Cardiac septum (tissue), 1 donor: Measurements from ENCODE around the gene DMRT1. TPM values are rescaled to one million over a fixed set of nuclear protein-coding genes. Genes with fewer than 3 reads are reported as not detected.
"Not testable (repeated sequence)": the region's sequence is repeated elsewhere in the genome, so short reads cannot be mapped to it uniquely, and the experiment has no call there.

Experiments
- DNase-seq: peaks from one replicate; pipeline ENCODE4 v3.0.0-alpha.2; 2020; ENCODE audit warnings: low spot score
- intact Hi-C: fragments of 100-400 bp; cut with DNase I; formaldehyde crosslinking; loops from one replicate; pipeline ENCODE4 v1.14.0; 2022
- total RNA-seq: library from RNA; stranded (reverse); fragmentation: NEBNext Ultra II Directional; extraction: Animal tissue kit (Norgen Biotek cat#: 25700); gene quantifications from one replicate; pipeline ENCODE4 v1.2.1, GENCODE V29; 2021
- donor health status: DM: no; HTN: no; CAD: no.

Gene DMRT1
- total RNA-seq, 1 donor from 2014 or later = not detected

DNA sequence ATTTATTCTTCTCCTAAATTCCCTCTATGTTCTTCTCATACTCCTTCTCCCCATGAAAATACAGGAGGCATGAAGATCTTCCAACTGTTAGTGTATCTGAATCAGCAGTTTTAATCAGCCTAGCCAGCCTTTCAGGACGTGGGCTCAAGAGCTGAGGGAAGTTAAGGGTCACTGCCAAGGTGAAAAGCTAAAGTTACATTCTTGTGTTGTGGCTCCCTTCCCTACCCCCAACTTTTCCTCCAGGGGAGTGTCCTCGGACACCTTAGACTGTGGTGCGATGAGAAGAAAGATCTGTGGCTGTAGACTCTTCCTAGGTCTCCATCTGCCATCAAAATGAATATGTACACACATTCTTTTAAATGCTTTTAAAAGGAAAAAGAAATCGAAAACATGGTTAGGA lies 139.1 kb downstream of the DMRT1 start:
- DNase-seq = no peak
- intact Hi-C loops = no loop called here

DNA sequence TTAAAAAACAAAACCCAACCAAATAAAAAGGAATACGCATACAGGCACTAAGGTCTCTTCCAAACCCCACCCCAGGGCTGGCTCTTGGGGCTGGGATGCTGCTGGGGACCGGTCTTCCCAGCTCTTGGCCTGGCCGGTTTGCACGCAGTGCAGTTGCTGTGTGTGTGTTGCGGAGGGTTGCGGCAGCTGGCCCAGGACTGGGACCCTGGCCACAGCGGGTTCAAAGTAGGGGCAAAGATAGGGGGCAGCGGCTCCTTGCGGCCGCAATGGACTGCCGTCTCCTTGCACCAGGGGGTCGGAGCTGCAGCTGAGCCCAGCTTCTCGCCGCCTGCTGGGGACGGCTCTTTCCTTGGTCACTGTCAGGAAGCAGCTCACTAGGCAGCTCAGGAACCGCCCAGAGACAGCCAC lies 140.0 kb downstream of the DMRT1 start:
- no peak for DNase-seq
- intact Hi-C loops = no loop called here

- no peak for DNase-seq
- intact Hi-C loops = no loop called here
These were observed 141.1 kb downstream of the DMRT1 start for GRCh38 chr9:982394-983230.

- no peak for DNase-seq
- intact Hi-C loops = no loop called here
These were observed 152.5 kb downstream of the DMRT1 start for GRCh38 chr9:994005-994404.

GRCh38 chr9:995192-995591 lies 153.7 kb downstream of the DMRT1 start:
- intact Hi-C loops = no loop called here

GRCh38 chr9:995781-996180 lies 154.3 kb downstream of the DMRT1 start:
- intact Hi-C loops = no loop called here
- DNase-seq = no peak

More at GRCh38 chr9:995192-995591, 153.7 kb downstream of the DMRT1 start:
- DNase-seq = no peak

- intact Hi-C loops = not testable (repeated sequence)
These were observed 157.0 kb downstream of the DMRT1 start for GRCh38 chr9:998299-999110.

GRCh38 chr9:1001838-1002237 lies 160.3 kb downstream of the DMRT1 start:
- no peak for DNase-seq
- intact Hi-C loops = loop anchor here (10.0 kb wide), 2 partner anchors 617 to 657 kb away; no protein-coding TSS in a partner anchor

More at GRCh38 chr9:998299-999110, 157.0 kb downstream of the DMRT1 start:
- DNase-seq = not testable (repeated sequence)

DNA sequence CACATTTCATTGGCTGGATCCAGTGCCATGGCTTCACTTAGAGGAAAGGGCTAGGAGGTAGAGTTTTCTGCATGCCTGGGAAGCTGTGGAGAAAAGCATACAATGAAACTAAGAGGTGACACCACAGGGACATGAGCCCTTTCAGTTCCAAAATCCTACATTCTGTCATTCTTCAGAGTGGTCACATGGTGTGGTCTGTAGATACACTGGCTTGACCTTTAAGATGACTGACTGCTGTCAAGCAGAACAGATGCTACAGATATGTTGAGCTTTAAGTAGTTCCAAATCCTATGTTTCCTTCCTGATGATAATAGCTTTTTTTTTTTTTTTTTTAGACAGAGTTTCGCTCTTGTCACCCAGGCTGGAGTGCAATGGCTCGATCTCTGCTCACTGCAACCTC lies 161.2 kb downstream of the DMRT1 start:
- no peak for DNase-seq

DNA sequence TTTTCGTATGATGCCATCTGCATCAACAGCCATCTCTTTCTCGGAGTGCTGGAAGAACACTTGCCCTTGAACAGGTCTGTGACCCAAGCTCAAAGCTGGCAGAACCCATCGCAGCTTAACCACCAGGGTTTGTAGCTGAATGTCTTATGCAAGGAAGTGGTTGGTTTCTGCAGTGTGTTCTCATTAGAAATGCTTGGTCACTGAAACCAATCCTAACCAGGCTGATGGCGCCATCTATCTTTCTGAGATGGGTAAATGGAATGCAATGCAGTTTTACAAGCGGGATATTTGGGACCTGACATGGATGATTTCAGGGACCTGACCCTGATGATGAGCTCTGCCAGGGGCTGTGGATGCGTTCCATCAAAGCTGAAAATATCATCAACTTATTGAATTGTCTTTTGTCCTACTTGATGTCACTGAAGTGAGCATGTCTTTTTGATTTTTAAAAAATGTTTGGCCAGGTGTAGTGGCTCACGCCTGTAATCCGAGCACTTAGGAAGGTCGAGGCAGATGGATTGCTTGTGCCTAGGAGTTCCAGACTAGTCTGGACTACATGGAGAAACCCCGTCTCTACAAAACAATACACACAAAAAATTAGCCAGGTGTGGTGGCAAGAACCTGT lies 163.7 kb downstream of the DMRT1 start:
- intact Hi-C loops = loop anchor here (5.0 to 10.0 kb wide), 3 partner anchors 113 to 660 kb away; no protein-coding TSS in a partner anchor
- DNase-seq = no peak

More for the DNA sequence above, 161.2 kb downstream of the DMRT1 start:
- intact Hi-C loops = loop anchor here (10.0 kb wide), 2 partner anchors 618 to 658 kb away; no protein-coding TSS in a partner anchor

GRCh38 chr9:1007312-1007711 lies 165.8 kb downstream of the DMRT1 start:
- intact Hi-C loops = loop anchor here (5.0 to 10.0 kb wide), 3 partner anchors 115 to 663 kb away; no protein-coding TSS in a partner anchor
- DNase-seq = no peak

GRCh38 chr9:1008216-1008615 lies 166.7 kb downstream of the DMRT1 start:
- intact Hi-C loops = loop anchor here (5.0 to 10.0 kb wide), 3 partner anchors 116 to 663 kb away; no protein-coding TSS in a partner anchor
- DNase-seq = no peak

GRCh38 chr9:1009101-1009707 lies 167.7 kb downstream of the DMRT1 start:
- intact Hi-C loops = loop anchor here (5.0 to 10.0 kb wide), 3 partner anchors 117 to 664 kb away; no protein-coding TSS in a partner anchor
- peak; percentile 79 for DNase-seq

DNA sequence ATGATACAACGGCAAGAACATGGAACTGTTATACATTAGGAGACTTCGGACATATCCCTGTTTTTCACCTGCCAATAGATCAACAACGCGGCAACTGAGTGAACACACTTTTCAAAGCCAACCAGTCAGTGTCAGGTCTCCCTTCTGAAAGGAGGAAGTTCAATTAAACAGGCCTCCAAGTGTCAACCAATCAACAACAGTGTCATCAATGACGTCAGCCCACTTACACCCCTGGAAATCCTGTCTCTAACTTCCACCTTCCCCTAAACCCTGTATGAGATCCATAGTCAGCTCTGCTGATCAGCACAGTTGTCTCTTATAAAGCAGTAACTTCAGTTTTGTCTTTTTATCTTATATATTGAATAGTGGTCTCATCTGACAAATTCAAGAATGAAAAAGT lies 171.5 kb downstream of the DMRT1 start:
- no peak for DNase-seq
- intact Hi-C loops = no loop called here

DNA sequence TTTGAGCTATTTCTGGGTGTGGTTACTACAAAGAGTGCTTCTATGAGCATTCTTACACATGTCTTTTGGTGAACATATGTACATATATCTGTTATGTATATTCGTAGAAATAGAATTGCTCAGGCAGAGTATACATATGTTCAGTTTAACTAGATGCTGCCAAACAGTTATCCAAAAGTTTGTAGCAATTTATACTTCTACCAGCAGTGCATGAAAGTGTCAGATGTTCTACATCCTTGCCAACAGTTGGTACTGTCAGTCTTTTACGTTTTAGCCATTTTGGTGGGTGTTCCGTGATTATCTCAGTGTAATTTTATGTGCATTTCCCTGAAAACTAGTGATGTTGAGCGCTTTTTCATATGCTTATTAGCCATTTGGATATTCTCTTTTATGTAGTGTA lies 172.7 kb downstream of the DMRT1 start:
- DNase-seq = no peak
- intact Hi-C loops = no loop called here

- no peak for DNase-seq
- intact Hi-C loops = no loop called here
These were observed 173.1 kb downstream of the DMRT1 start for GRCh38 chr9:1014640-1015039.

DNA sequence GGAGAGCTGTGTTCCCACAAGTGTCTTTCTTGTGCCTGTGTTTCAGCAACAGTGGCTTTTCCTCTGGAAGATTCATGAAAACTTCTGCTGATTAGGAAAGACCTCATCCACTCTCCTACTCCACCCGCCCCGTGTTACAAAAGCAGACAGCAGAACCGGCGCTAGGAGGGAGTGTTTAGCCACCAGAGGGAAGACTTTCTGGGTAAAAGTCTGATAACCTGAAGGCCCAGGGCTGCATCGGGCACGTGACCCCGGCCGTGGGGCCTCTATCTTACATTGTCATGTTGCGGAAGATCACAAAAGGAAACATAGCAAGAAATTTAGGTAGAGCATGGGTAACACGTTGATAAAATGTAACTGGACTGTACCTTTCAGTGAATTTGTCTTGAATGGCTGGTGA lies 176.6 kb downstream of the DMRT1 start:
- DNase-seq = no peak
- intact Hi-C loops = no loop called here
